Mesodermal cell (in vitro differentiated cells): ENCODE data around the gene PEAK1.
A peak's percentile ranks its signal among the peaks of the same experiment; 100 is the strongest.

ENCODE experiments used
- H3K27ac ChIP-seq: 2 replicates; pipeline ENCODE4 v1.7.0; 2013; ENCODE audit warnings: mild to moderate bottlenecking, low read depth, low read length, moderate library complexity; ENCODE audit not compliant: severe bottlenecking
- H3K36me3 ChIP-seq: 2 replicates; pipeline ENCODE4 v1.7.1; 2013; ENCODE audit warnings: mild to moderate bottlenecking, low read length, moderate library complexity; ENCODE audit not compliant: control insufficient read depth, insufficient read depth
- H3K4me1 ChIP-seq: one replicate; pipeline ENCODE4 v1.7.1; 2013; ENCODE audit warnings: mild to moderate bottlenecking, low read length; ENCODE audit not compliant: insufficient read depth, control insufficient read depth, poor library complexity, severe bottlenecking
- H3K4me3 ChIP-seq: 2 replicates; pipeline ENCODE4 v1.7.0; 2013; ENCODE audit warnings: low read length, control low read depth, mild to moderate bottlenecking; ENCODE audit not compliant: insufficient read depth, poor library complexity, severe bottlenecking; ENCODE audit errors: extremely low read depth
- H3K9me3 ChIP-seq: 2 replicates; pipeline ENCODE4 v1.7.1; 2013; ENCODE audit warnings: mild to moderate bottlenecking, low read length, moderate library complexity; ENCODE audit not compliant: control insufficient read depth
- WGBS, 2 experiments: methylation state at CpG; one replicate each; pipeline ENCODE4 v1.1.5; 2013; ENCODE audit warnings: missing lambda C conversion rate in 2 of 2; ENCODE audit not compliant: insufficient coverage in 2 of 2; 5-methylcytosine and 5-hydroxymethylcytosine counted together

The PEAK1 gene

GRCh38 chr15:77455696-77456321, 35.9 kb upstream of the PEAK1 start:
- WGBS, 2 experiments, result 63 to 86% methylated on average over 1 to 2 of the region's 3 CpGs
- H3K4me3 ChIP-seq, result no peak overlapping the region
- H3K4me1 ChIP-seq, result peaks cover 19% of the 10 kb centered on the region
- no peaks in the 10 kb centered on the region for H3K9me3 ChIP-seq
- H3K36me3 ChIP-seq, result peaks cover 26% of the 10 kb centered on the region
- peak overlapping the region; percentile 51 for H3K27ac ChIP-seq

- H3K4me1 ChIP-seq, result peaks cover 18% of the 10 kb centered on the region
- H3K4me3 ChIP-seq, result no peak overlapping the region
- peaks cover 26% of the 10 kb centered on the region for H3K36me3 ChIP-seq
- no peaks in the 10 kb centered on the region for H3K9me3 ChIP-seq
- no peak overlapping the region for H3K27ac ChIP-seq
Observed at GRCh38 chr15:77454951-77455350, 35.0 kb upstream of the PEAK1 start.

DNA sequence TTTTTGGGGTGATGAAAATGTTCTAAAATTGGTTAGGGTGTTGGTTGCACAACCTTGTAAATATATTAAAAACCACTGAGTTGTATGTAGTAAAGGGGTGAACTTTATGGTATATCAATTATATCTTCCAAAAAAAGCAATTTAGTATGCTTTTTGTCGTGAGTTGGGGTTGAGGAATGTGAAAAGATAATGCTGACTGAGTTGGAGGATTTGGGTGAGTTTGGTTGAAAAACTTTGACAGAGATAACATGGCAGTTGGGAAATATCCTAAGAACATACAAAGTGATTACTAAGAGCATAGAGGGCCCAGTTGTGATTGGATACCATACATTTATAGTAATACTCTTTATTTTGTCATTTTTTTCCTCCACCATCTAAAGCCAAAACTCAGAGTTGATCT, 34.4 kb upstream of the PEAK1 start:
- 67% methylated on average over 1 of the region's 1 CpG; no CpG with 5 or more reads in 1 of the 2 experiments for WGBS, 2 experiments
- Histone ChIP-seq H3K4me1 (peaks cover 18% of the 10 kb centered on the region), H3K36me3 (peaks cover 25% of the 10 kb centered on the region), H3K27ac (no peak overlapping the region), H3K9me3 (no peaks in the 10 kb centered on the region), H3K4me3 (no peak overlapping the region)

DNA sequence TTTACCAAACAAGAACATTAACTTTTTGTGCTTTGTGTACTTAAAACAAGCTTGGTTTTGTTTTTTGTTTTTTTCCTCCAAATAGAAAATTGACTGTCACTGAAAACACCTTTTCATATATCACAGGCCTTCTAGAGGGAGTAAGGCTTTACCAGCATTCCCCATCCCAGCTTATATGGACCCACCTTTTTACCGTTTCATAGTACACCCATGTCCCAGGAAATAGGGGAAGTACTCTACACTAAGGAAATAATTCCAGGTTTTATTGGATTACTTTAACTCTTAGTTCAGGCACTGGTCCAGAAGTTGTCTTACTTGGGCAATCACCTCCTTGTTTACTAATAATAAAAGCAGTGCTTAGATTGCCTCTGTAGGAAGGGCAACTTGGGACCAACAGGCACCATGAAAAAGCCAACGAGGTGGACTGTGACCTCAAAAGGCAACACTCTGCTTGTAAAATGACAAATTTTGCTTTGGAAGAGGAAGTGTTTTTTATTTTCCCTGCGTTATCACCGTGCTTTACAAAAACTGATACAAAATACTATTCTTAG, 27.0 kb upstream of the PEAK1 start:
- no peak overlapping the region for H3K4me3 ChIP-seq
- H3K36me3 ChIP-seq, result peaks cover 17% of the 10 kb centered on the region
- H3K9me3 ChIP-seq, result no peaks in the 10 kb centered on the region
- H3K4me1 ChIP-seq, result no peaks in the 10 kb centered on the region
- H3K27ac ChIP-seq, result no peak overlapping the region
- 100% methylated on average over 1 to 2 of the region's 4 CpGs for WGBS, 2 experiments

DNA sequence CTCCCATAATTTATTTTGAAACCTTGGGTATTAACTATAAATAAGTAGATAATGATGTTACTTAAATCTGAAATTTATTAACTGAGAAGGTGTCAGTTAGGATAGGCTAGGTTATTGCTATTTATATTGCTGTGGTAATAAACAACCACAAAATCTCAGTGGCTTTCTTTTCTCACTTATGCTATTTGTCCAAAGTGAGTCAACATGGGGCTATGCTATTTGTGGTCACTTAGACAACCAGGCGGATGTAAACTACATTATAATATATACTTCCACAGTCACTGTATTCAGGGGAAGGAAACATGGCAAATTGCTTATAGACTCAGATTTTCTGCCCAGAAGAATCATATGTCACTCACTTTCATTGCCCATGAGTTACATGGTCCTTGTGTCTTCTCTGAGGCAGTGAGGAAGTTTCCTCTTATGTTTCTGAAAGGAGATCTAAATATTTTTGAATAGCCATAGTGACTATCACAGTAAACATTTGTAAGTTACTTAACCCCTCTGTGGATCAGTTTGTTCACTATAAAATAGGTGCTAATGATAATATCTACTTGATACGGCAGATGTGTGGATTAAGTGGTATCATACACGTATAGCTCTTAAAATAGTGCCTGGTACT, 20.6 kb upstream of the PEAK1 start:
- peaks cover 3% of the 10 kb centered on the region for H3K36me3 ChIP-seq
- H3K4me1 ChIP-seq, result peaks cover 5% of the 10 kb centered on the region
- no peak overlapping the region for H3K27ac ChIP-seq
- no peaks in the 10 kb centered on the region for H3K9me3 ChIP-seq
- H3K4me3 ChIP-seq, result no peak overlapping the region
- no CpG with 5 or more reads among the region's 3 CpGs for WGBS, 2 experiments

DNA sequence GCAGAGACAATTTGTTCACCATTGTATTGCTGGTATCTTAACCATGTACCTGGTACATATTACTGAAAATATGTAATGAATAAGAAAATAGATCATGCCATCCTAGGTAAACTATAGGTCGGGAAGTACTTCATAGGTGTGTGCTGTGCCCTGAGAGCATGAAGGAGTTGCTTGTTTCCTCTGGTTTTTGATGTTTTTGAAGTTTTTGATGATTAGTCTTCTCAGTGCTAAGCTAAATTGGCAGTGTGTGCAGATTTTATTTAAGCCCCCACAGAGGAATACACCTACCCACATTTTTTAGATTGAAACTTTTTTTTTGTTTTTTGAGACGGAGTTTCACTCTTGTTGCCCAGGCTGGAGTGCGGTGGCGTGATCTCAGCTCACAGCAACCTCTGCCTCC, 17.4 kb upstream of the PEAK1 start:
- Histone ChIP-seq H3K4me3 (no peak overlapping the region), H3K9me3 (no peaks in the 10 kb centered on the region), H3K27ac (no peak overlapping the region), H3K4me1 (peaks cover 5% of the 10 kb centered on the region), H3K36me3 (peaks cover 3% of the 10 kb centered on the region)
- WGBS, 2 experiments, result 89 to 100% methylated on average over 1 to 3 of the region's 4 CpGs

DNA sequence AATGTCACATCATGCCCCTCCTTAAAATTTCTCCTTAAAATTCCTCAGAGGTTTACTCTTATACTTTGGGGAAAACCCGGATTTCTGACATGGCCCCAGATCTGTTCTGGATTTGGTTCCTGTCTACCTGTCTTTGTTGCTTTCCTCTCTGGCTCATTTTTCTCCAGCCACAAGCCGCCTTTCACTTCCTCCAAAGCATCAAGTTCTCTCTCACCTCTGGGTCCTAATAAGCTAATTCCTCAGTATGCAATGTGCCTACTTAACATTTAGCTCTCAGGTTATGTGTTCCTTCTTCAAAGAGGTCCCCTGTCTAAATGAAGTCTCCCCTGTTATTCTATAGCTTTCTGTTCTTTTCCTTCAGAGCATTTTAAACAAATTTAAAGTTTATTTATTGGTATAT, 16.9 kb upstream of the PEAK1 start:
- 91 to 100% methylated on average over 2 of the region's 2 CpGs for WGBS, 2 experiments
- H3K27ac ChIP-seq, result no peak overlapping the region
- peaks cover 5% of the 10 kb centered on the region for H3K4me1 ChIP-seq
- H3K4me3 ChIP-seq, result no peak overlapping the region
- H3K9me3 ChIP-seq, result no peaks in the 10 kb centered on the region
- H3K36me3 ChIP-seq, result peaks cover 3% of the 10 kb centered on the region

- no peak overlapping the region for H3K4me3 ChIP-seq
- no peak overlapping the region for H3K27ac ChIP-seq
- no peaks in the 10 kb centered on the region for H3K36me3 ChIP-seq
- no peaks in the 10 kb centered on the region for H3K9me3 ChIP-seq
- no CpG with 5 or more reads among the region's 2 CpGs for WGBS, 2 experiments
- no peaks in the 10 kb centered on the region for H3K4me1 ChIP-seq
Observed at GRCh38 chr15:77430652-77431051, 10.7 kb upstream of the PEAK1 start.

- H3K4me3 ChIP-seq, result no peak overlapping the region
- no peaks in the 10 kb centered on the region for H3K4me1 ChIP-seq
- no CpG with 5 or more reads among the region's 2 CpGs for WGBS, 2 experiments
- H3K36me3 ChIP-seq, result no peaks in the 10 kb centered on the region
- no peak overlapping the region for H3K27ac ChIP-seq
- H3K9me3 ChIP-seq, result no peaks in the 10 kb centered on the region
Observed at GRCh38 chr15:77430213-77430612, 10.3 kb upstream of the PEAK1 start.

DNA sequence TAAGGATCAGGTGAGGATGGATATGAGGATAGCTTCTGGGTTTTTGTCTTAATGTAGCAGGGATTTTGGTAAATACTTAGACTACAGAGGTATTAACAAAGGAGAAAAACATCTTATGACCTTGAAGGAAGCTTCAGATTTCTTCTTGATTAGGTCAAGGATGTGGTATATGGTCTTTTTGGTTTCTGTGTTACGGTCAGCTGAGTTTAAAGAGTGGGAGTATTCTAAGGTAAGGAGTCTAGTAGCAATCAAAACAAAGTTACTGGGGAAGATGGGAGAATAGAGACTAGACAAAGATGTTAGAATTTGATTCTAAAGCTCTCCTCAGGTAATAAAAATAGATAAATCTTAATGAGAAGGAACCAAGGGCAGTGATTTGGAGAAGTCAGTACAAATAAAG, 7.0 kb upstream of the PEAK1 start:
- Histone ChIP-seq H3K27ac (no peak overlapping the region), H3K36me3 (no peaks in the 10 kb centered on the region), H3K4me3 (no peak overlapping the region), H3K9me3 (no peaks in the 10 kb centered on the region), H3K4me1 (peaks cover under 1% of the 10 kb centered on the region)
- WGBS, 2 experiments, result 100% methylated on average over 1 of the region's 1 CpG

GRCh38 chr15:77426377-77426776, 6.5 kb upstream of the PEAK1 start:
- Histone ChIP-seq H3K4me3 (no peak overlapping the region), H3K27ac (no peak overlapping the region), H3K36me3 (no peaks in the 10 kb centered on the region), H3K9me3 (no peaks in the 10 kb centered on the region), H3K4me1 (peaks cover 5% of the 10 kb centered on the region)
- WGBS, 2 experiments, result no CpG with 5 or more reads among the region's 1 CpG
